ENCODE data around the gene LTA4H.

GRCh38 chr12:96081596-96081995 is 46.2 kb upstream of the LTA4H start:
- TF ChIP-seq CTCF (IDR thresholded peaks at IDR 0.05) (no peak), POLR2A (IDR thresholded peaks at IDR 0.05) (no peak)

Data from ovary (tissue), 3 donors.